VCaP (cell line): Measurements from ENCODE around the gene LTB4R2.
"Not testable (repeated sequence)": the region's sequence is repeated elsewhere in the genome, so short reads cannot be mapped to it uniquely, and the experiment has no call there.

Experiments
- H3K27ac ChIP-seq: fragments of 450-650 bp; 2 replicates; pipeline ENCODE4 v1.5.1; 2017
- CTCF ChIP-seq: fragments of 450-650 bp; conservative IDR thresholded peaks from 2 replicates; pipeline ENCODE4 v1.5.1; 2017; ENCODE audit warnings: mild to moderate bottlenecking, moderate library complexity

LTB4R2 gene

GRCh38 chr14:24353559-24354481 is 43.9 kb downstream of the LTB4R2 start:
- TF ChIP-seq CTCF = no peak
- no peak overlapping the region for H3K27ac ChIP-seq

GRCh38 chr14:24354482-24354825 is 44.5 kb downstream of the LTB4R2 start:
- H3K27ac ChIP-seq = not testable (repeated sequence)

GRCh38 chr14:24355009-24355408 is 45.1 kb downstream of the LTB4R2 start:
- no peak for TF ChIP-seq CTCF
- H3K27ac ChIP-seq = no peak overlapping the region

- no peak overlapping the region for H3K27ac ChIP-seq
- no peak for TF ChIP-seq CTCF
Measured at GRCh38 chr14:24356208-24356607, 46.3 kb downstream of the LTB4R2 start.

GRCh38 chr14:24360281-24360680 is 50.3 kb downstream of the LTB4R2 start:
- no peak for TF ChIP-seq CTCF
- H3K27ac ChIP-seq = no peak overlapping the region

- H3K27ac ChIP-seq = no peak overlapping the region
- no peak for TF ChIP-seq CTCF
Measured at GRCh38 chr14:24361326-24361725, 51.4 kb downstream of the LTB4R2 start.
